CD4-positive, alpha-beta T cell treated with Interleukin-6 at 100 ng/mL for 8 hours (primary cell): ENCODE measurements around the gene FSTL5.

Experiments used
- DNase-seq: peaks from one replicate; pipeline ENCODE4 v3.0.0-alpha.2; 2020; ENCODE audit warnings: mixed read lengths, low spot score

The FSTL5 gene

GRCh38 chr4:161444626-161445025 is 719.2 kb downstream of the FSTL5 start:
- DNase-seq, result no peak

- no peak for DNase-seq
Observed at GRCh38 chr4:161442921-161443320, 720.9 kb downstream of the FSTL5 start.

- DNase-seq, result no peak
Observed at GRCh38 chr4:161438096-161438495, 725.7 kb downstream of the FSTL5 start.

GRCh38 chr4:161428180-161428965 is 735.4 kb downstream of the FSTL5 start:
- DNase-seq, result no peak

GRCh38 chr4:161419822-161420221 is 744.0 kb downstream of the FSTL5 start:
- DNase-seq, result no peak

- DNase-seq, result no peak
Observed at GRCh38 chr4:161411901-161412300, 751.9 kb downstream of the FSTL5 start.

- no peak for DNase-seq
Observed at GRCh38 chr4:161404346-161405110, 759.3 kb downstream of the FSTL5 start.

GRCh38 chr4:161403781-161404180 is 760.0 kb downstream of the FSTL5 start:
- no peak for DNase-seq

GRCh38 chr4:161393602-161394001 is 770.2 kb downstream of the FSTL5 start:
- no peak for DNase-seq

- no peak for DNase-seq
Observed at GRCh38 chr4:161382655-161383054, 781.1 kb downstream of the FSTL5 start.

- no peak for DNase-seq
Observed at GRCh38 chr4:161376275-161376674, 787.5 kb downstream of the FSTL5 start.

- no peak for DNase-seq
Observed at GRCh38 chr4:161364681-161365080, 799.1 kb downstream of the FSTL5 start.

GRCh38 chr4:161360982-161361381 is 802.8 kb downstream of the FSTL5 start:
- no peak for DNase-seq

- no peak for DNase-seq
Observed at GRCh38 chr4:161359491-161359890, 804.3 kb downstream of the FSTL5 start.

GRCh38 chr4:161356351-161356750 is 807.4 kb downstream of the FSTL5 start:
- DNase-seq, result no peak

- DNase-seq, result no peak
Observed at GRCh38 chr4:161350946-161351345, 812.9 kb downstream of the FSTL5 start.

- DNase-seq, result no peak
Observed at GRCh38 chr4:161345741-161346140, 818.1 kb downstream of the FSTL5 start.

- no peak for DNase-seq
Observed at GRCh38 chr4:161343569-161343950, 820.2 kb downstream of the FSTL5 start.

GRCh38 chr4:161342881-161343568 is 820.8 kb downstream of the FSTL5 start:
- DNase-seq, result no peak

GRCh38 chr4:161336621-161337020 is 827.2 kb downstream of the FSTL5 start:
- no peak for DNase-seq

GRCh38 chr4:161336016-161336530 is 827.7 kb downstream of the FSTL5 start:
- no peak for DNase-seq
